NCI-H128 (cell line): ENCODE data around the gene GRIN1.

Experiments
- DNase-seq: peaks from one replicate; lab custom pipeline; 2025; ENCODE audit not compliant: unreplicated experiment; lab: John Stamatoyannopoulos, UW

Gene GRIN1

DNA sequence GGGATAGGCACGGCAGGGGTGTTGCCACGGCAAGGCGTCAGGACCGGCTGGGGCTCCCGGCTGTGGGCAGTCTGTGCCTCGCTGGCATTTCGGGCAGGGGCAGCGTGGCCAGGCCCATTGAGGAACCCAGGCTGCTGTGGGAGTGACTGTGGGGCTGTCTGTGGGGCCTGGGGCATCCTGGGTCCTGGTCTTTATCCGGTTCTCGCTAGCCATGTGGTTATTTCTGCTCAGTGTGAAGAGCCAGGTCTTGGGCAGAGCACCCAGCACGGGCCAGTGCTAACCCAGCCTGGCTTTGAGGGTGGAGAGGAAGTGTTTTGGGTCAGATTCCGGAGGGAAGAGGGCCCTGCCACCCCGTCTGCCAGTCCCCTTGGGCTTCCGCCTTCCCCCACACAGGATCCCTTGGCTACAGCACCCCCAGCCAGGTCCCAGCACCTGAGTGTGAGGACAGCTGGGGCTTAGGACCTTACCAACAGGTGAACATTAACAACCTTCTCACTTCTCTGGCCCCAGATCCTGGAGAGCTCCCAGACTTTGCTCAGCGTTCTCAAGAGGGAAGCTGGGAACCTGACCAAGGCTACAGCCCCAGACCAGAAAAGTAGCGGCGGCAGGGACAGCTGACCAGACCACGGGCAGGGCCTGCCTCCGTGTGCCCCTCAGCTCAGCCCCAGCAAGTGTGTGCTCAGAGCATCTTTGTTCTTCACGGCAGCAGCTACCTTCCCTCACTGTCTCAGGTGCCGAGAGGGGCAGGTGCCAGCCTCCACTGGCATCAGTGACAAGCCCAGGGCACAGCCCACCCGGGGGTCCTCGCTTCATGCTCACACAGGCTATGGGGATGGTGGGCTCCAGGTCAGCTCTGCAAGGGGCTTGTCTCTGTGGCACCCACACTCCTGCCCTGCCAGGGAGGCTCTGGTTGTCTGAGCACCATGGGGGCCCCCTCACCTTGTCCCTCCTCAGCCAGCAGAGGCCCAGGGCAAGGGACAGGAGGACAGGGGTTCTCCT, 50.6 kb downstream of the GRIN1 start:
- DNase-seq = no peak

DNA sequence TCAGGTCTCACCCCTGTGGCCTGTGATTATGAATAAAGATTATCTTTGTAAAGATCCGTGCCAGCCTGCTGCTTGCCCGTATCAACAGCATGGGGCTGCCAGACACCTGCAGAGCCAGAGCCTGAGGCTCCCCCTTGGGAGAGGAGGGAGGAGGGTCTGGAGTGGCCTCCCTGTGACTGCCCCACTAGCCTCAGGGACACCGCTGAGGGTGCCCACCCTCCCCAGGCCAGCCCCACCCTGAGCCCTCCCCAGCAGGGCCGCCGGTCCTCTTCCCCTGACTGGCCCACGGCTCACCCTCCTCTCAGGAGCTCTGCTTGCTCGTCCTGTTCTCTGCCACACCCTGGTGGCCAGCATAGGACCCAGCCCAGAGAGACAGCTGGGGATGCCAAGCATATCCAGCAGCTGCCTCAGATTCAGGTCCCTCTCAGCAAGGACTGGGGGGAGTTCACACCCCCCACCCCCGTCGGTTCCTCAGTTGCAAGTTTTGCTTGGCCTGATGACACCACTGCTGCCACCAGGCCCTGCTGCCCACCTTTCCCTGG, 51.4 kb downstream of the GRIN1 start:
- DNase-seq = no peak

DNA sequence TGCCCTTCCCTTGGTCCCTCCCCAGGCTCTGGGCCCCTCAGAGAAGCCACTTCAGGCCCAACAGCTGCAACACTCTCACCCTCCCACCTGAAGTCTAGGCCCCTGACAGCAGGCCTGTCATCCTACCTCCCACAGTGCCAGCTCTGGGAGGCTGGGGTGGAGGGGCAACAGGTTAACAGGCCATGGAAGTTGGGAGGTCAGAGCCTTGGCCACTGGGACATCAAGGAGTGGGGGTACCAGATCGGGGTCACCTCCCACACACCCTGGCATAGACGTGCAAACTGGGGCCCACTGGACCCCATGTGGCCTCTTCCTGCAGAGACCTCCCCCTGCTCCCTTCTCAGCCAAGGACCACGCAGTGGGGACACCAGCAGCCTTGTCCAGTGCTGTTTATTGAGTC, 52.3 kb downstream of the GRIN1 start:
- DNase-seq = no peak

DNA sequence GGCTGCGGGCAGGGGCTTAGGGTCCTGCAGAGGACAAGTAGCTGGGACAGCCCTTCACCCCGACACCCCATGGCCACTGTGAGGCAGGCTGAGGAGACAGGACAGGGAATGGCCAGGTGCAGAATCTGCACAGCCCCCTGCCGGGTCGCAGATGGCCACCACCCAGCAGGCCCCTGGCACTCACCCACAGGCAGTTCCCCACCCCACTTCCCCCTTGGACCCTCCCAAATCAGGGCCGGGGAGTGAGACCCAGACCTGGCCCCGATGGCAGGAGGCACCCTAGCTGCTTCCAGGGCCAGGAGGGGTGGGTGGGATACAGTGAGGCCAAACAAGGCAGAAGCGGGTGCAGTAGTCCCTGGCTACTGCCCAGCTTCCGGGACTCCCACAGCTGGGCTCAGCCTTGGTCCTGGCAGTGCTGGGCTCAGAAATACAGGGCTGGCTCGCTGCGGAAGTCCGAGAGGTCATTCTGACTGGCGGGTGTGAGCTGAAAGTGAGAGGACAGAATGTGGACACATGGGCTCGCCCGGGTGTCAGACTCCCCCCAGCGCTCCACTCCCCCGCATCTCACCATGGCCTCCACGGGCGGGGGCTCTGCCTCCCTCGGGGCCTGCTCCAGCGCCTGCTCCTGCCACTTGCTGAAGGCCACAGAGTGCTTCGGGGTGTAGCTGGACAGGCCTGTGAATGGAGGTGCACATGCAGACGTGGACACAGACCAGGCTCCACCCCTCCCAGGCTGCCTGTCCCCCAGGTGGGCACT, 52.9 kb downstream of the GRIN1 start:
- no peak for DNase-seq

DNA sequence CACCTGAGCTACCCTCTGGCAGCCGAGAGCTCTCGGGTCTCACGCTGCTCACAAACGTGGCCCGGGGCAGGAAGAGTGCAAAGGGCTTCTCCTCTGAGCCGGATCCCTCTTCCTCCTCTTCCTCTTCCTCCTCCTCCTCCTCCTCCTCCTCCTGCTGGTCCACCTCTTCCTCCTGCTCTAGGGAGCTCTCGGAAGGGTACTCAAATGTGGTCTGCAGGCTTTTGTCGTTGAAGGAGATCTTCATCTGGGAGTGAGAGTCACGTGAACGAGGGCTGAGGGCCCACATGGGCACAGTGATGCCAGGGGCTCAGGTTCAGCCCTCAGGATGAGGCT, 53.5 kb downstream of the GRIN1 start:
- no peak for DNase-seq

DNA sequence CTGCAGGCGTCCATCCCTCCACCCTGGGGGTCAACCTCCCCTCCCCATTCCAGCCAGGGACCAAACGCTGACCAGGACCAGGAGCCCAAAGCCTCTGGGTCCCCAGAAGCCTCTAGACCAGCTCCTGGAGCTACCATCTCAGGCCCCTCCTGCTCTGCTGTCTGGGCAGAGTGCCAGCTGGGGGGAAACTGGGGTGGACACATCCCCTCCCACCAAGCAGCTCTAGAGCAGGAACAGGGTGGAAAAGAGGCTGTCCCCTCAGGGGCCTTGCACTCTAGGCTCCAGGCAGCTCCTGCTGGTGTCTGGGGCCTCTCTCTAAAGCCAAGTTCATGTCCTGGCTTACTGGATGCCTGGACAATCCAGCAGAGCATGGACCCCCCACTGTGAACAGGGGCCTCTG, 53.9 kb downstream of the GRIN1 start:
- DNase-seq = no peak

DNA sequence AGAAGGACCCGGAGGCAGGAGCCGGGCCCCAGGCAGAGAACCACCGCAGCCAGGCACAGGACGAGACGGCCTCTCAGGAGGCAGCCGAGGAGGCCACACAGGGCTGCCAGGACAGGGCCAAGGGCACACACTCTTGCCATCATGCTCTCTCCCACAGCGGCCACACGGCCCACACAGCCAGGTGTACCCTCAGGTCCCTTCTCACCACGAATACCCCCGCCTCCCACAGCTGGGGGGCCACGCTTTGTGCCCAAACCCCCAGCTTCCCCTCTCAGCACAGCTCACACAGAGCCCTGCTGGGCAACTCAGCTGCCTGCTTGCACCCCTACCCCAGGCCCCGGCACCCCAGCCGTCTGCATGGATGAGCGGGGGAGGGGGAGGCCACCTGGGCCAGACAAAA, 54.8 kb downstream of the GRIN1 start:
- no peak for DNase-seq

DNA sequence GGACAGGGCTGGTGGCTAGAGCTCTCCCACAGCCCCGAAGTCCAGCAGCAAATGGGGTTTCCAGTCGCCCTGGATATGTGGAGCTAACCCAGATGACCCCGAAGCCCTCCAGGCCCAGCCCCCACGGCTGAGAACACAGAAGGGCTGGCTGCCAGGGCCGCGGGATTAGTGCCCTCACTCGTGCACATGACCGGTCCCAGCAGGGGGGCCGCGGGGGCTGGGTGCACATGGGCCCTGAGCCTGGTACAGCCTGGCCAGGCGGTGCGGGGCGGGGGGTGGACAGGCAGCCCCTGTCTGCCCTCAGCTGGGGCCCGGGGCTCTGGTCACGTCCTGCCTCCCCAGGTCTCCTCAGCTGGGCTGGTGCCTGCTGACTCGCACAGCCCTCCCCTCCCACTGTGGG, 55.4 kb downstream of the GRIN1 start:
- no peak for DNase-seq

DNA sequence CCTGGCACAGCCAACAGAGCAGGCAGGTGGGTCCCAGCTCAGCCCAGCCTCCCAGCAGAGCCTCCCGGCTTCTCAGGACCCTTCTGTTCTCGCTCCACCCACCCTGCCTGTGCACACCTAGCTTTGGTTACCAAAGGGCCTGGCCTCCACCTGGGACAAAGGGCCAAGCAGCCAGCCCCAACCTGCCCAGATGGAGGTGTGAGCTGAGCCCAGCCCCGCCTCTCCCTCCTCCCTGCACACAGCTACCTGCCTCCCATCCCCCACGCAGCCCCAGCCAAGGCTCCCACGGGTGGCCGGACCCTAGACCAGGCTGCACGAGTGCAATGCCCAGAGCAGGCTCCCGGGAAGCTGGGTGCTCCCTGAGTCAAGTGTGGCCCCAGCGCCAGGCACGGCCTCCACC, 56.0 kb downstream of the GRIN1 start:
- DNase-seq = no peak

DNA sequence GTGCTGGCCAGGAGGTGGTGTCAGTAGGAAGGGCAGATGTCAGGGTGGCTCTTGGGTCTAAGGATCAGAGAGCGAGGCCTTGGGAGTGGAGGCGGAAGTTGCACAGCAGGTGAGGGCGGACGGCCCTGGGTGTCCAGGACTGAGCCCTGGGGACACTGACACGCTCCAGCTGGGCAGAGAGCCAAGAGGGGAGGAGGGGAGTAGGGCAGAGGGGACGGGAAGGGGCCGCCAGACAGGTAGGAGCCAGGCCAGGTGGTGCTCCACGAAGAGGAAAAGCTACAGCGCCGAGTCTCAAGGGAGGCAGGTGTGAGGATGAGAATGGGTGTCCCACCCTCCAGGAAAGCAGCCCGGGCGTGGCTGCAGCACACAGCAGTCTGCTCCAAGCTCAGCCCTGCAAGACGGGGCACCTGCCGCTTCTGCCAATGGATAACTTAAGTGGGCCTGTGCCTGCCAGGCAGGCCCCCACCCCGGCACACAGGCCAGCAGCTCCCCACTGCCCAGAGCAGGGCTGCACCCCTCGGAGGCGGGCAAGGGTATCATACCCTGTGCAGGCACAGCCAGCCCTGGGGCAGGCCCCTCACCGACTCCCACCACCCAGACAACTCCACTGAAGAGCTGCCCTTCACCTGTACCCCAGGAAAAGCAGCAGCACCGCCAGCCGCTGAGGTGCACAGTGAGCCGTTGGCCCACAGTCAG, 56.7 kb downstream of the GRIN1 start:
- peak; percentile 74 for DNase-seq

DNA sequence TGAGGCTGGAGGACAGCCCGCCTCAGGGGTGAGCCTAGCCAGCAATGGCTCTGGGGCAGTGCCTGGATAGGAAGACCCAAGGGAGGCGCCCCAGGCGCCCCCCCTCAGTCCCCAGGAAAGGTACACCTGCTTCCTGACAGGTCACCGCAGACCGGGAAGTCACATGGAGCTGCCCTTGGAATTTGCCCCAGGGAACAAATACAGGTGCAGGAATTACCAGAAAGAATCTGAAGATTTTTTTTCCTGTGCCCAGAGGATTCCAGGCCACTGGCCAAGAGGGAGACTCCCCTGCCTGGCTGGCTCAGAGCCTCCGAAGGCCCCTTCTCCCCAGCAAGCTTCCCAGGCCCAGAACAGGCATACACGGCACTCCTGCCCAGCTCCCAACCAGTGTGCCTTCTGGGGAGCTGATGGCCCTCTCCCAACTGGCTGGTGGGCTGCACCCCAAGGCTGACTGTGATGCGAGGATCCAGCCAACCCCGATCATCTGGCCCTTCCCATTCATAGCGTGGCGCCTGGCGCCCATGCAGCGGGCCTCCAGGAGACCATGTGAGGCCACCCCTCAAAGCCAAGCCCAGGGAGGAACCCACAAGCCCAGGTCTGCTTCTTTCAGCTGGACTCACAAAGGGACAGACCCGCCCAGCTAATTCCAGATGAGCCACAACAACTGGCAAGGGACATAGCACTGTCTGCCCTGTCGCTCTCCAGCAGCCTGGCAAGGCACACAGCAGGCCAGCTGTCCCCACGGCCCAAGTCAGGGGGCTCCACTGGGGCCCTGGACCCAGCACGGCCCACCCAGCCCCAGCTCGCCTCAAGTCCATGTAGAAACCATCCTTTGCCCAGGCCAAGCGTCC, 59.3 kb downstream of the GRIN1 start:
- DNase-seq = no peak

DNA sequence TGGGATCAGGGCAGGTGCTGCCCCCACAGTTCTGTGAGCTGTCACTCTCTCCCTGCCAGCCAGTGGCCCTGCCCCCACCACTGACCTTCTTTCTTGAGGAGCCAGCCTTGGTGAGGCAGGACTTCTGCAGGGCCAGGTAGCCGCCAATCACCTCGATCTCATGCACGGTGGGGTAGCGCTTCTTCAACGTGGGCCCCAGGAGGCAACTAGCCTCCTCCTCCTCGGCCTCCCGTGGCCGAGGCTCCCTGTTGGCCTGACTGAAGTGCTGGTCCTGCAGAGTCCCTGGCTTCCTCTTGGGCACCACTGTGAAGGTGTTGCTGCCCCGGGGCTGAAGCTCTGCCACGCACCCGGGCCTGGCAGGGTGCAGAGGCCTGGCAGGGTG, 59.9 kb downstream of the GRIN1 start:
- no peak for DNase-seq

DNA sequence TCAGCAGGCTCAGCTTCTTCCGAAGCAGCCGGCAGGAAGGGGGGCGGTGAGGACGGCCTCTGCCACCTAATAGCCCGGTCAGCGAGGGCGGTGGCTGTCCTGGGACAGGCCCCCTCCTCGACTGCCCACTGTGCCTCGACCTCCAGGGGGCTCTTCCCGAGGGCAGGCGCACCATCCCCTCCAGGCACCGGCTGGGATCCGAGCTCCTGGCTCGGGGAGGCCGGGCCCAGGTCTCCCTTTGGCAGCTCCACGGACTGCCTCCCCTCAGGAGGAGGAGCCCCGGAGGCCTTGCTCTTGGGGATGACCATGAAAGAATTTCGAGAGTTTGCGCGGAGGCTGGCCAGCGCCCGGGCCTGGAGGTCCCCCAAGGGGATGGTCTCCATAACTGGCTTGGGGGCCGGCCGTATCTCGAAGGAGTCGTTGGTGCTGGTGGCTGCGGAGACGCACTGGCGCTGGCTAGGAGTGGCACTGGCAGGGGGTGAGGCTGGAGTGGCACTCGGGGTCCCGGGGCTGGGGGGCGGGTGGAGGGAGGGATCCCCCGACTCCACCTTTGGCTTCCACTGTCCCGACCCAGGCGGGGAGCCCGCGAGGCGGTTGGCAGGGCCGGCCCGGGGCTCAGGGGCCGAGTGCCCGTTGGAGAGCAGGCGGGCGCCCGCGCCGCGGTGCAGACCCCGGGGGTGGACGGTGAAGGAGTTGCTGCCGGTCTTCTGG, 60.6 kb downstream of the GRIN1 start:
- no peak for DNase-seq

DNA sequence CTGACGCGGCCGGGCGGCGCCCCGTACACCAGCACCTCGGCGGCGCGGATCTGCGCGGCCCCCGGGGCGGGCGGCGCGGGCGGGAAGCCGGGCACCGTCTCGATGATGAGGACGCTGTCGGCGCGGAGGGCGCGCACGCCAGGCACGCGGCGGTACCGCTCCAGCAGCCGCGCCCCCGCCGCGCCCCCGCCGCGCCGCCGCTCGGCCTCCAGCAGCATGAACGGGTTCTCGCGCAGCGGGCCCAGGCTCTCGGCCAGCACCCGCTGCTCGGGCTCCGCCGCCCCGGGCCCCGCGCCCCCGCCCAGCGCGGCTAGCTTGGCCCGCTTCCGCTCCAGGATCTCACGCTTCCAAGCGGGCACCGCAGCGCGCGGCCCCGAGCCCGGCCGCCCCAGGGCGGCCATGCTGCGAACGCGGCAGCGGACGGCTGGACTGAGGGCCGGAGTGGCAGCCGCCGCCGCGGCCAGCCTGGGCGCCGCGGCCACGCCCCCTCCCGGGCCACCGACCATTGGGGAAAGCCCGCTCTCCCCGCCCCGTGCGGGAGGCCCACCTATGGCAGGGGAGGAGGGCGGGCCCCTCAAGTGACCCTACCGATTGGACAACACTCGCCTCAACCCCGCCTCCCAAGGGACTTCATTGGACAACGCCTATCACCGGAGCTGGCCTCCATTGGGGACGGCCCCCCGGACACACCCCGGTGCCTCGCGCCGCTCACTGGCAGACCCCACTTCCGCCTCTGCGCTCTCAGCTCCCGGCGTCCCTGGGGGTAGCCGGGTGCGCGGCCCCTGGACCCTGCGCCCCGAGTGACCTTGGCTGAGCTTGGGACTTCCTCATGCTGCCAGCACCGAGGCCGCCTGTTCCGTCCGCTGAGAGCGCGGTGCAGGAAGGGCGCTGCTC, 61.6 kb downstream of the GRIN1 start, which contains the start of gene TPRN:
TSS of gene TPRN (minus strand) at position 431 of the 894 bp plus-strand sequence. CDS start at position 401, 30 bp downstream.
- peak; percentile 99 for DNase-seq

DNA sequence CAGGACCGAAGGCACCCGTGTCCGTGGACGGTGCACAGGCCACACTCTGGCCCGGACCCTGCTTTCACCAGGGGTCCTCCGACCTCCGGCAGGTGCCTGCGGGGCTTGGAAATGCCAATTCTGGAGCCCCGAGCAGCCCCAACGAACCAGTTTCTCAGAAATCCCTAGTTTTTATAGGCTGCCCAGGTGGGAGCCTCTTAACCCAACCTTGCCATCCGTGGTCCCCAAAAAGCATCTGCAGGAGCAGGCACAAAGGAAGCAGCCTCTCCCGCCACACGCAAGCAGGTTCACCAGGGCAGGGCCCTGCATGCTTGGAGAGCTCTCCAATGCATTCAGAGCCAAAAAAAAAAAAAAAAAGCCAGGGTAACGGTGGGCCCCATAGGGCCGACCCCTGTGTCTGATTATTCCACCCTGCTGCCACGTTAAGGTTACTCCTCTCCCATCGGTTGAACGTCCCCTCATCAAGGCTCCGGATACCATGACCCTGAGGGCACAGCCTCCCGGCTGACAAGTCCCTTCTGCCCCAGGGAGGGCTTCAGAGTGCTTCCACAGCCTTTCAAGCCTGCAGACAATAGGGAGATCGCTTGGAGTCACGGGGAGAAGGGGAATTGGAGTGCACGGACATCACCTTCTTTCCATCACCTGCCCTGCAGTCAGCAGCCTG, 62.4 kb downstream of the GRIN1 start:
- DNase-seq = no peak

DNA sequence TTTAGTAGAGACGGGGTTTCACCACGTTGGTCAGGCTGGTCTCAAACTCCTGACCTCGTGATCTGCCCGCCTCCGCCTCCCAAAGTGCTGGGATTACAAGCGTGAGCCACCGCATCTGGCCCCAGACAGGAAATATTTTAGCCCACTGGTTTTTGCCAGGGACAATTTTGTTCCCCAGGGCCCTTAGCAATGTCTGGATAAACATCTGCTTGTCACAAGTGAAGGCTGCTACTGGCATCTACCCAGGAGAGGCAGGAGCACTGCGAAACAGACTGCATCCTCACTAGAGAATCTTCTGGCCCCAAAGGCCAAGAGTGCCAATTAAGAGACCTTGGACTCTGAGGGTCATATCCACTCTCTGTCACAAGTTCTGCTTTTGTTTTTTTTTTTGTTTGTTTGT, 64.0 kb downstream of the GRIN1 start:
- no peak for DNase-seq

DNA sequence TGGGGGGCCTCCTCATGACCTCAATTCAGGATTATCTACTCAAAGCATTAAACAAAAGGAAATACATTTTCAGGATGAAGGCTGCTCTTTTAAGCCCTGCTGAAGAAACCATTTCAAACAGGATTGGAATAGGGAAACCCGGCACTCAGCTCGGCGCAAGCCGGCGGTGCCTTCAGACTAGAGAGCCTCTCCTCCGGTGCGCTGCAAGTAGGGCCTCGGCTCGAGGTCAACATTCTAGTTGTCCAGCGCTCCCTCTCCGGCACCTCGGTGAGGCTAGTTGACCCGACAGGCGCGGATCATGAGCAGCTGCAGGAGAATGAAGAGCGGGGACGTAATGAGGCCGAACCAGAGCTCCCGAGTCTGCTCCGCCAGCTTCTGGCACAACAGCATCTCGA, 65.8 kb downstream of the GRIN1 start:
- no peak for DNase-seq
